Hepatocyte (in vitro differentiated cells): ENCODE measurements around the gene RPL27.

Experiments
- EZH2 ChIP-seq: fragments of 200-600 bp; sonication (generic); IDR thresholded peaks from 2 replicates; pipeline ENCODE4 v1.6.1; 2016; ENCODE audit warnings: antibody characterized with exemption, mild to moderate bottlenecking, borderline replicate concordance
- EZH2phosphoT487 ChIP-seq: fragments of 200-600 bp; sonication (generic); IDR thresholded peaks from one replicate; pipeline ENCODE4 v1.6.1; 2018; ENCODE audit warnings: antibody characterized with exemption, mild to moderate bottlenecking, low read depth, moderate library complexity; ENCODE audit not compliant: unreplicated experiment, severe bottlenecking
- TF ChIP-seq, protein P1 (sequence below): fragments of 200-600 bp; sonication (generic); IDR thresholded peaks from 2 replicates; pipeline ENCODE4 v1.5.1; 2016; ENCODE audit warnings: antibody characterized with exemption, mild to moderate bottlenecking; ENCODE audit not compliant: poor library complexity

DNA sequence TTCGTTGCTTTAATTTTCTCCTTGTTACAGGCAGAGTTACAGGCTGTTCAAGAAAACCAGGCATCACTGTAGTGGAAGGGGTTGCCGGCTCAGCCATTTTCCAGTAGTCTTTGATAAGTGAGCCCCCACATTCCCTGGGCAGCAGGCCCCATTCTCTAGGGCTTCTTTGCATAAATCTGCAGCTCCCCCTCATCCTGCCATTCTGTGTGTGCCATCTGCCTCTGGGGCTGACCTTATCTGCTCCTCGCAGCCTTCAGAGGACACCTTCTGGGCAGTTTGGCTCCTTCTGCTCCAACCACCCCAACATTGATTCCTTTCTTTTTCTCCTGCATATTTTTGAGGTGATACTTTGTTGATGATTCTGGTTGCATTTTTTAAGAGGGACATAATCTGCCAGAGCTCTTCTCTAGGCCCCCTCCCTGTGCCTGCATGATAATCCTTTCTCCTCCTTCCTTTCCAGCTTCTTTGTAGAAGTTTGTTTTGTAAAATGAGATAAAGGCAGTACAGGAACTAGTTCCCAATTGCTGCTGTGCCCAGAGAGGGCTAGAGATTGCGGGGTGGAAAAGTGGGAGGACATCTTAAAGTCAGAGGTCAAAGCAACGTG, 43.9 kb downstream of the RPL27 start:
- TF ChIP-seq, protein P1, sequence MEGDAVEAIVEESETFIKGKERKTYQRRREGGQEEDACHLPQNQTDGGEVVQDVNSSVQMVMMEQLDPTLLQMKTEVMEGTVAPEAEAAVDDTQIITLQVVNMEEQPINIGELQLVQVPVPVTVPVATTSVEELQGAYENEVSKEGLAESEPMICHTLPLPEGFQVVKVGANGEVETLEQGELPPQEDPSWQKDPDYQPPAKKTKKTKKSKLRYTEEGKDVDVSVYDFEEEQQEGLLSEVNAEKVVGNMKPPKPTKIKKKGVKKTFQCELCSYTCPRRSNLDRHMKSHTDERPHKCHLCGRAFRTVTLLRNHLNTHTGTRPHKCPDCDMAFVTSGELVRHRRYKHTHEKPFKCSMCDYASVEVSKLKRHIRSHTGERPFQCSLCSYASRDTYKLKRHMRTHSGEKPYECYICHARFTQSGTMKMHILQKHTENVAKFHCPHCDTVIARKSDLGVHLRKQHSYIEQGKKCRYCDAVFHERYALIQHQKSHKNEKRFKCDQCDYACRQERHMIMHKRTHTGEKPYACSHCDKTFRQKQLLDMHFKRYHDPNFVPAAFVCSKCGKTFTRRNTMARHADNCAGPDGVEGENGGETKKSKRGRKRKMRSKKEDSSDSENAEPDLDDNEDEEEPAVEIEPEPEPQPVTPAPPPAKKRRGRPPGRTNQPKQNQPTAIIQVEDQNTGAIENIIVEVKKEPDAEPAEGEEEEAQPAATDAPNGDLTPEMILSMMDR, result no peak
- no peak for TF ChIP-seq EZH2
- TF ChIP-seq EZH2phosphoT487, result no peak
